ENCODE results near the gene CATSPER1. TPM values are rescaled to one million over a fixed set of nuclear protein-coding genes. Genes with fewer than 3 reads are reported as not detected.

CATSPER1 gene
- total and polyA plus RNA-seq, 2 of the 8 experiments (the other 6 are each of a cell fraction or from before 2014, with no cell fraction given) = not detected

- no peak for TF ChIP-seq RAD21 (IDR thresholded peaks at IDR 0.05 in 1 of 2, conservative IDR thresholded peaks at IDR 0.05 in 1 of 2; ENCODE audit: low read depth in 2 of 2, low read length in 2 of 2)
- 0 out of 2 replicates have a peak, but pooled peaks have one; percentile 4 for TF ChIP-seq BACH1 (IDR thresholded peaks at IDR 0.05; ENCODE audit: low read length)
- peak in 2 of 3 experiments; percentile 6 to 8; a peak in 2 of 4 replicates for TF ChIP-seq CTCF (IDR thresholded peaks at IDR 0.05; ENCODE audit: control extremely low read depth in 1 of 3, insufficient read depth in 1 of 3, low read depth in 1 of 3, low read length in 3 of 3)
- no peak for TF ChIP-seq SP4 (IDR thresholded peaks at IDR 0.05; ENCODE audit: low read length)
- TF ChIP-seq RNF2 (IDR thresholded peaks at IDR 0.05; ENCODE audit: borderline replicate concordance, low read depth, low read length, missing control alignments, poor library complexity, severe bottlenecking) = no peak
- TF ChIP-seq EZH2 (IDR thresholded peaks at IDR 0.05; ENCODE audit: low read depth, low read length, severe bottlenecking) = no peak
- peak; percentile 16; the same call in 1 of the 2 replicates for TF ChIP-seq PHF8 (conservative IDR thresholded peaks at IDR 0.05; ENCODE audit: low read depth, low read length)
- no peak for TF ChIP-seq GABPA (IDR thresholded peaks at IDR 0.05; ENCODE audit: borderline replicate concordance, insufficient read depth, low read length)
- no peak for TF ChIP-seq SIN3A (conservative IDR thresholded peaks at IDR 0.05 in 1 of 2, IDR thresholded peaks at IDR 0.05 in 1 of 2; ENCODE audit: low read depth in 1 of 2, low read length in 2 of 2)
Observed at GRCh38 chr11:66002648-66003225, 23.5 kb downstream of the CATSPER1 start (continued).
